ENCODE data around the gene GRIA1.

The GRIA1 gene

DNA sequence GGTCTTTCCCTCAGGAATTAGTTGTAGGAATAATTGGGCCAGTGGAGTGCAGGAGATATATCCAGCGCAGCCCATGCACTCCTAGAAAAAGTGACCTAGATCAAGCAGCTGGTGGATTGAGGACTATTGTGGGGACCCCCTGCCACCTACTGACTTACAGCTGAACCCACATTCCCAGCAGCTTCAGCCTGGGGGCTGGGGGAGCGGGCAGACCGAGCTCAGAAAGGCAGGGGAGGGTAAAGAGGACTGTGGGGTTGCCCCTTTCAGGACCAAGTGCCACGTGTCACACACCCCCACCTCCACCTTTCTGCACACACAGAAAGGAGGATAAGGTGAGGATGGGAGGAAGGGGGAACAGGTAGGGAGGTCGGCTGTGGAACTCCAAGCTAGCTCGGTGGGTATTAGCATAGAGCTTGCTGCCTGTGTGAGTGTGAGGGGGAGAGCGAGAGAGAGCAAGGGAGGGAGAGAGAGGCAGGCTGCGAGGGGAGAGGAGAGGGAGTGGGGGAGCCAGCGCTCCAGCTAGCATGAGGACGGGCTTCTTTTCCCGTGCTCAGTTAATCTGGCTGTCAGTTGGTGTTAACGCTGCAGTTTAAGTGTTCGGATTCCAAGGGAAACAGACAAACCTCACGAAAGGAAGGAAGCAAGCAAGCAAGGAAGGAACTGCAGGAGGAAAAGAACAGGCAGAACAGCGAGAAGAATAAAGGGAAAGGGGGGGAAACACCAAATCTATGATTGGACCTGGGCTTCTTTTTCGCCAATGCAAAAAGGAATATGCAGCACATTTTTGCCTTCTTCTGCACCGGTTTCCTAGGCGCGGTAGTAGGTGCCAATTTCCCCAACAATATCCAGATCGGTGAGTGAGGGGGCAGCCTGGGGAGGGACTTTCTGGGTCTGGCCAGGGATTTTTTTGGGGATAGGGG, at the start of gene GRIA1:
Gene GRIA1 (plus strand): TSS at position 553 of the 920 bp plus-strand sequence.
- peak; percentile 14 for DNase-seq (ENCODE audit: insufficient read length, low spot score)
- FAIRE-seq, result no peak

GRCh38 chr5:153445875-153446579, 44.4 kb upstream of the GRIA1 start:
- FAIRE-seq (peak; percentile 20), DNase-seq (ENCODE audit: insufficient read length, low spot score) (peak; percentile 6)

- DNase-seq (ENCODE audit: insufficient read length, low spot score) (no peak), FAIRE-seq (no peak)
Observed at GRCh38 chr5:153447534-153447933, 42.9 kb upstream of the GRIA1 start.

DNA sequence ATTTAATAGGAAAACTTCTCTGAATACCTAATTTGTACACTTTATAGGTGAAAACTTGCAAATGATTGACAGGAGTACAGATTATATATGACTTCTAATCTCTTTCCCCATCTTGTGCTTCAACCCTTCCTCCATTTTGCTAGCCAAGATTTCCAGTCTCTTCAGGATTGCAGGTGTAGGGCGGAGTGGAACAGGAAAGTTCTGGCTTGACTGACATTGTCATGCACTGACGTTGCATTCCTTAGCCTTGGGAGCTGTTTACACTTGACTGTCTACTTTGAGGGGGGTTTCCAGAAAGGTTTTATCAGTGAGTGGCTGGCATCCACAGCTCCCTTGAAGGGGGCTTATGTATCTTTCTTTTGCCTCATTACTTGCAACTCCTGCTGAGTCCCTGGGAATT, 34.1 kb upstream of the GRIA1 start:
- no peak for DNase-seq (ENCODE audit: insufficient read length, low spot score)
- FAIRE-seq, result no peak

DNA sequence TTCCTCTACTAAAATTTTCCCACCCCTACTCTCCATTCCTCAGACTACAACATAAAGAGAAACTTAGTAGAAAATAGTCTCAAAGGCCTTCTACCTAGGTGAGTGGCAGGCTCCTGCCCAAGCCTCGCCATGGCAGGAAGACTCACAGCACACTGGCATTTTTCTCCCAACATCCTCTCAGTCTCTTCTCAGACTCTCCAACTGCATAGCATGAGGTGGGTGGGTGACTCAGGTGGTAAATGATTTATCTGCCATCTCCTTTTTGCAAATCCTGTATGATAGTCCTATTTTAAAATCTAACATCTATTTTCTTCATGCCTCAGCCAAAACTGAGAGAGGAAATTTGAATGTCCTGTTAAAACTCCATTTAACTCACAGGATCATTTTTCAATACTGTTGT, 33.5 kb upstream of the GRIA1 start:
- DNase-seq (ENCODE audit: insufficient read length, low spot score) (no peak), FAIRE-seq (no peak)

GRCh38 chr5:153458268-153458667, 32.2 kb upstream of the GRIA1 start:
- DNase-seq (ENCODE audit: insufficient read length, low spot score) (no peak), FAIRE-seq (no peak)

DNA sequence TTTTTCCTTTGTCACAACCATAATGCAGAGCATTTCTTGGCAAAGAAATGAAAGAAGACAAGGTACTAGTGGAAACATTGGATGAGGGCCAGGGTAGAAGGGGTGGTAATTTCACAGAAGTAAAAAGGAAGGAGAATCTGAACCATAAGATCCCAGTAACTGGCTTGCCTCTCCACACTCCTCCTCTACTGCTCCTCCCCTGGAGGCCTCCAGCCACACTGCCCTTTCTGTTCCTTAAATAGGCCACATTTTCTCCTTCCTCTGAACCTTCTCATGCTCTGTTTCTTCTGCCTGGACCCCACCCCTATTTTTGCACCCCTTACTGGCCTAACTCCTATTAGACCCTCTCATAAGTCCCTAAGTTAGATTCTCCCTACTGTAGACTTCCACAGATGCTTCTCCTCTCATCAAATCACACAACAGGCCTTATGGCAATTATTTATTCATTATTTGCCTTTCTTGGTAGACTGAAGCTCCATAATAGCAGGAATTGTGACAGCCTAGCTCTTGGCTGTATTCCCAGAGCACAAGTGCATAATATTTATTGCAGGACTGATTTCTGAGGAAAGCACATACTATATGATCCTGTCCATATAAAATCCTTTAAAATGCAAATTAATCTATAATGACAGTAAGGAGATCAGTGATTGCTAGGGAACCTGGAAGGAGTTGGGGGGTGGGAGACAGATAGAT, 31.3 kb upstream of the GRIA1 start:
- FAIRE-seq (no peak), DNase-seq (ENCODE audit: insufficient read length, low spot score) (no peak)

GRCh38 chr5:153460421-153460820, 30.0 kb upstream of the GRIA1 start:
- no peak for DNase-seq (ENCODE audit: insufficient read length, low spot score)
- no peak for FAIRE-seq

- DNase-seq (ENCODE audit: insufficient read length, low spot score) (no peak), FAIRE-seq (no peak)
Observed at GRCh38 chr5:153461341-153461740, 29.1 kb upstream of the GRIA1 start.

DNA sequence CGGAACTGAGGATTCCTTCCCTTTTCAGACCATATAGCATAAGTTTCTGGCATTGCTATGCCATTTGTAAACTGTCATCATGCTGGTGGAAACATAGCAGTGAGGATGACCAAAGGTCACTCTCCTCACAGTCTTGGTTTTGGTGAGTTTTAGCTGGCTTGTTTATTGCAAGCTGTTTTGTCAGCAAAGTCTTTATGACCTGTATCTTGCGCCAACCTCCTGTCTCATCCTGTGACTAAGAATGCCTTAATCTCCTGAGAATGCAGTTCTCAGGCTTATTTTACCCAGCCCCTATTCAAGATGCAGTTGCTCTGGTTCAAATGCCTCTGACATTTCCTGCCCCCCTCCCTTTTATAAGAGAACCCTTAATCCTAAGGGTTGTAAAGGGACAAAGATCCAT, 26.7 kb upstream of the GRIA1 start:
- FAIRE-seq (no peak), DNase-seq (ENCODE audit: insufficient read length, low spot score) (peak; percentile 13)

GRCh38 chr5:153467546-153467945, 22.9 kb upstream of the GRIA1 start:
- DNase-seq (ENCODE audit: insufficient read length, low spot score) (no peak), FAIRE-seq (no peak)

DNA sequence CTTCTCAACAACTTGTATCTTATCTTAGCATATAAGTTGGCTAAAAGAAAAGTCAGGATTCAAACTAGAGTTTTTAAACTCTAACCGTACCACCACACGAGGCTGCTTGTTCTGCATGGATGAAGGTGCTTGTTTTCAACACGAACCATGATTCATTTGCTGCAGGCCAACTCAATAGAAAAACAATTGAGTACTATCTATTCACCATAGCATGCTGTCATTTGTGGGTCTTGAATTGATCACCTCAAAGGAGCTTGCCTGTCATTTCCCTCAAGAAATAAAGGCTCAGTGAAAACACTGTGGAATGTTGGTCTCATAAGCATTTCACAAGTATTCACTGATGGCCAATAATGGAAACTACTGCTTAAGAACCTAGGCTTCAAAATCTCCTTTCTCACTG, 21.0 kb upstream of the GRIA1 start:
- FAIRE-seq (no peak), DNase-seq (ENCODE audit: insufficient read length, low spot score) (no peak)

DNA sequence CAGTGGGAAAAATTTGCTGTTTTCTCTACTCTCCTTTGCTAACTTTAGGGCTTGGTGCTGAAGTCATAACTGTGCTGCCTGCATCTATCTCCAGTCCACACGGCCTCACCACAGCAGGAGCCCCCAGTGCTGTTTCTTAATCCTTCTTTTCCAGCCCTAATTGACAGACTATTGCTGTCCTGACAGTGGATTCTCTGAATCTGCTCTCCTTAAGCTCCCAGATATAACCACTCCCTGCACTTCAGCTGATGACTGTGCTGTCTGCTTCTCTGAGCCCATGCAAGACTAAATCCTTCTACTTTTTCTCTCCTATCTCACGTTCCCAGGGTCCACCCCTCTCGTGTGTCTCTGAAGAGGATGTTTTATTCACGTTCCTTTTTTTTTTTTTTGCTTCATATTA, 19.7 kb upstream of the GRIA1 start:
- FAIRE-seq, result no peak
- no peak for DNase-seq (ENCODE audit: insufficient read length, low spot score)

DNA sequence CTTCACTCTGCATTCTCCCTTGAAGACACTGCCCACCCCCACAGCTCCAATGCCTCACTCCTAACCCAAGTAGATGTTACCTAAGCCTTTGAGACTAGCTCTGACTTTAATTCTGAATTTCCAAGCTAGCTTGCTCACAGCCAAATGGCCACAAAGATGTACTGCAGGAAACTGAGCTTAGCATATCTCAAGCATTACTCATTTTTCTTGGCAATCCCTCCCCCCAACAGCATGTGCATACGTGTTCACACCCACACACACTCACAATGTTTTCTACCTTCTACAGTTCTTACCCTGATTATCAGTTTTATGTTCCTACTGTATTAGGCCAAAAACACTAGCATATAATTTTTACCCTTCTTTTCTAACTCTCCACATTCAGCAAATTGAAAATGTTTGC, 13.7 kb upstream of the GRIA1 start:
- DNase-seq (ENCODE audit: insufficient read length, low spot score) (peak; percentile 39), FAIRE-seq (peak; percentile 91)

GRCh38 chr5:153480401-153480800, 10.1 kb upstream of the GRIA1 start:
- FAIRE-seq (no peak), DNase-seq (ENCODE audit: insufficient read length, low spot score) (no peak)

DNA sequence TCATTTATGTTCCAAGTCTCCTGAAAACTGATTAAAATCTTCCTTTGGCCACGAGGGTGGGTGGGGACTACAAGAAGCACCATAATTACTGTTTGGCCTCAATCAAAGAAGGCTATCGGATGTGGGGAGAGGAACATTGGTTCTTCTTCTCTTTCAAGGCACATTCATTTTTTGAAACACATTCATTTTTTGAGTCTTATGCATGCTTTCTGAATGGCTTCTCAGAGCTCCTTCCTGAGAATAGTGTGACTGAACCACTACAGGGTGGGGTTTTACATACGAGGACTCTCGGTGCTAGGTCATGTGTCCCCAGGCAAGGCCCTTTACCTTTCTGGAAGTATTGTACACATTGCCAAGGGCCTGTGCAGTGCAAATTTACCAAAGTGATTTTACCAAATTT, 7.0 kb upstream of the GRIA1 start:
- FAIRE-seq (no peak), DNase-seq (ENCODE audit: insufficient read length, low spot score) (no peak)

- DNase-seq (ENCODE audit: insufficient read length, low spot score), result no peak
- no peak for FAIRE-seq
Observed at GRCh38 chr5:153485641-153486040, 4.8 kb upstream of the GRIA1 start.

- FAIRE-seq, result no peak
- no peak for DNase-seq (ENCODE audit: insufficient read length, low spot score)
Observed at GRCh38 chr5:153486771-153487170, 3.7 kb upstream of the GRIA1 start.

DNA sequence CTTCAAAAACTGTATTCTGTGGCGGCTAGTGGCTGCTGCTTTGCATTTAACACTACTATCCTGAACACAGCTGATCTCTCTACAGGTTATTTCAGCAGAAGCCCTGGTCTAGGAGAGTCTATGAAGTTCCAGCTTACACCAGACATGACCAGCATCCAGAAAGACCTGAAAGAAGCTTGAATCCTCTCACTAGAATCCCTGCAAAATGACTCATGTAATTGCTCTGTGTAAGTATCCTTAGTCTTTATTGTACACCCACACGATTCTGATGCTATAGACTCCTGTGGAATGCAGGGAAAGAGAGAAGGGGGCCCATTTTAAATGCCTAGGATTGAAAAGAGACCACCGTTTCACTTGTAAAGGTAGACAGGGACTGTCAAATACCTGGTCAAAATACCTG, 859 bp upstream of the GRIA1 start:
- DNase-seq (ENCODE audit: insufficient read length, low spot score), result peak; percentile 18
- FAIRE-seq, result no peak

DNA sequence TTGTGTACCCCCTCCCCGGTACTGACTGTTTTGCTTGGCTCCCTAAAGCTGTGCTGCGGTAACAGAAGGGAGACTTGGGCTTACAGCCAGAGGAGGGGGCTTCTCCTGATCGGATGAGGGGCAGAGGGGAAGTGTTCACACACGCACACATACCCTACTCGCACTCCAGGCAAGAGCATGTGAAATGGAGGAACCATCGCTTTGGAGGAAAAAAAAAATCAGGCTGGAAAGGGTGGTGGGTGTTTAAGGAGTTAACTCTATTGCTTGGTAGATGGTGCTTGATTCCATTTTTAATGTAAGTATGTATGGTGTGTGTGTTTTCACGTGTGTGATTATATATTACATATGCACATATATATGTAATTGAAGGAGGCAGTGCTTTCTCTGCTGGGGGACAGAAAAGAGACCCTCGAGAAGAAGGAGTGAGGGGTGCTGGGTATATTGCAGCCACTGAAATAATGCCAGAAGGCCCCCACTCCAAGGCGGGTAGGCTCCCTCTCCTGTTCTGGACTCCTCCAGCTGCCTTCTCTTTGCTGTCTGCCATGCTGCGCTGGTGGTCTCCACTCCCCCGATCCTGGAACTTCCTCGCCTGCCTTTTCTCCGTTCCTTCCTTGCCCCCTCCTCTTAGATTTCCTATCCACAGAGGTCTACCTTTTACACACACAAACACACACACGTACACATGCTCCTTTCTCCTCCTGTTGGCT, 721 bp downstream of the GRIA1 start:
- FAIRE-seq, result no peak
- DNase-seq (ENCODE audit: insufficient read length, low spot score), result no peak

- FAIRE-seq, result no peak
Observed at GRCh38 chr5:153491856-153492255, 1.4 kb downstream of the GRIA1 start.

More at GRCh38 chr5:153491856-153492255, 1.4 kb downstream of the GRIA1 start:
- no peak for DNase-seq (ENCODE audit: insufficient read length, low spot score)

Measured in HTR-8/SVneo (cell line).